Esophagus muscularis mucosa (tissue), 4 donors: Measurements from ENCODE around the gene DYNLL1.

Experiments used
- CTCF ChIP-seq, 3 experiments: fragments of 200-600 bp in 2 of 3; fragments of 450-650 bp in 1 of 3; sonication (generic) in 2 of 3; IDR thresholded peaks; one replicate each; pipeline ENCODE4 v1.5.1; 2017 to 2019; ENCODE audit warnings: antibody characterized with exemption in 3 of 3, mild to moderate bottlenecking in 2 of 3, moderate library complexity in 1 of 3
- EP300 ChIP-seq: sonication (generic); formaldehyde crosslinking; IDR thresholded peaks from one replicate; pipeline ENCODE4 v1.6.1; 2017; ENCODE audit warnings: antibody characterized with exemption
- POLR2A ChIP-seq: fragments of 450-650 bp; IDR thresholded peaks from one replicate; pipeline ENCODE4 v1.6.1; 2017; ENCODE audit warnings: antibody characterized with exemption, moderate library complexity, mild to moderate bottlenecking, low read depth
- POLR2AphosphoS5 ChIP-seq, 2 donors: sonication (generic); formaldehyde crosslinking; IDR thresholded peaks; one replicate each; pipeline ENCODE4 v1.6.1; 2017; ENCODE audit warnings: antibody characterized with exemption in 2 of 2

DNA sequence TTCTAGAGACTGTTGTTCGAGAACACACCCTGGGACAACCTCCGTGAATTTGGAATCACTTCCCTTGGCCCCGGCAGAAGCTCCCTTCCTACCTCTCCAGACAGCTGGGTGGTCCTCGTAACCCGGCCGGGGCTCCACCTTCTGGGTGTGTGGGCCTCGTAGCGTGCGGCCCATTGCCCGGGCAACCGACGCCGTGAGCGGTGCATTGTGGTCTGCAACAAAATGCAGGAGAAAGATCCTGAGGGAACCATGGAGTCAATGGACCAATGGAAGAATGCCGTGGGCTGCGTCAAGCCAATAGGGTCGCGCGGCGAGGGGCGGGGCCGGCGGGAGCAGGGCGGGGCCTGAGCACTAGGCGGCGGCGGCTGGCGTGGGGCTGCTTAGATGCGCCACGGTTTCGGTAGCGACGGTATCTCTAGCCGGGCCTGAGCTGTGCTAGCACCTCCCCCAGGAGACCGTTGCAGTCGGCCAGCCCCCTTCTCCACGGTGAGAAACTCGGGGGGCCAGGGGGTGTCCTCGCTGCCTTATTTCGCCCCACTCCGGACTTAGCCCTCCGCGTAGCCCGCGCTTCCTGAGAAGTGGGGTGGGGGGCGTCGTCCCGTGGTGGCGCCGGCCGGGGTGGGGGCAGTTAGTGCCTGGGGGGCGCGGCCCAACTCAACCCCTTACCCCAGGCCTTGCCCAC lies at the start of gene DYNLL1:
- TF ChIP-seq CTCF (IDR thresholded peaks at IDR 0.05) (peak in 1 of 3 experiments; percentile 29), POLR2A (peak; percentile 67), POLR2AphosphoS5 (IDR thresholded peaks at IDR 0.05) (peak; percentile 87 to 95), EP300 (no peak)
